HepG2 (cell line): ENCODE measurements around the gene AGPAT2. TPM values are rescaled to one million over a fixed set of nuclear protein-coding genes. Genes with fewer than 3 reads are reported as not detected.
A peak's percentile ranks its signal among the peaks of the same experiment; 100 is the strongest.

ENCODE experiments used
- AFF4 ChIP-seq: sonication (generic); formaldehyde crosslinking; IDR thresholded peaks from 2 replicates; pipeline ENCODE4 v1.4.0; 2020; ENCODE audit warnings: missing genetic modification reagents
- AGO1 ChIP-seq: fragments of 200-400 bp; formaldehyde crosslinking; IDR thresholded peaks from 2 replicates; pipeline ENCODE4 v1.6.1; 2017; ENCODE audit warnings: mild to moderate bottlenecking, low read depth, low read length, moderate library complexity; ENCODE audit not compliant: poor library complexity, severe bottlenecking
- EEA1 ChIP-seq: sonication (generic); formaldehyde crosslinking; IDR thresholded peaks from 2 replicates; pipeline ENCODE4 v1.5.1; 2020; ENCODE audit warnings: mild to moderate bottlenecking, missing genetic modification reagents, borderline replicate concordance
- ERF ChIP-seq: IDR thresholded peaks from 2 replicates; pipeline ENCODE4 v1.6.1; 2018; ENCODE audit warnings: missing biosample characterization, missing genetic modification reagents
- GATAD1 ChIP-seq: IDR thresholded peaks from 2 replicates; pipeline ENCODE4 v1.6.1; 2016; ENCODE audit warnings: missing genetic modification reagents, missing compliant biosample characterization
- GMEB1 ChIP-seq: sonication (generic); formaldehyde crosslinking; IDR thresholded peaks from 2 replicates; pipeline ENCODE4 v1.5.1; 2020; ENCODE audit warnings: missing genetic modification reagents, mild to moderate bottlenecking, borderline replicate concordance
- NAIF1 ChIP-seq: sonication (generic); formaldehyde crosslinking; IDR thresholded peaks from 2 replicates; pipeline ENCODE4 v1.5.0; 2020; ENCODE audit warnings: mild to moderate bottlenecking, missing genetic modification reagents, borderline replicate concordance
- NCOA5 ChIP-seq: sonication (generic); formaldehyde crosslinking; IDR thresholded peaks from 2 replicates; pipeline ENCODE4 v1.4.0; 2020; ENCODE audit warnings: missing genetic modification reagents
- PCBP1 ChIP-seq: fragments of 200-400 bp; formaldehyde crosslinking; IDR thresholded peaks from 2 replicates; pipeline ENCODE4 v1.6.1; 2017; ENCODE audit warnings: mild to moderate bottlenecking, low read depth, low read length, borderline replicate concordance
- TAF1 ChIP-seq: sonication (generic); formaldehyde crosslinking; IDR thresholded peaks from 2 replicates; pipeline ENCODE4 v1.4.0; 2020; ENCODE audit warnings: missing genetic modification reagents
- TIGD3 ChIP-seq: sonication (generic); formaldehyde crosslinking; IDR thresholded peaks from 2 replicates; pipeline ENCODE4 v1.5.1; 2020; ENCODE audit warnings: mild to moderate bottlenecking, missing genetic modification reagents, borderline replicate concordance
- TOE1 ChIP-seq: sonication (generic); formaldehyde crosslinking; IDR thresholded peaks from 2 replicates; pipeline ENCODE4 v1.4.0; 2020; ENCODE audit warnings: mild to moderate bottlenecking, missing genetic modification reagents
- ZBTB7B ChIP-seq: sonication (generic); formaldehyde crosslinking; IDR thresholded peaks from 2 replicates; pipeline ENCODE4 v1.4.0; 2020; ENCODE audit warnings: missing genetic modification reagents
- ZNF18 ChIP-seq: sonication (generic); formaldehyde crosslinking; IDR thresholded peaks from 2 replicates; pipeline ENCODE4 v1.8.0; 2022; ENCODE audit warnings: mild to moderate bottlenecking, missing genetic modification reagents; ENCODE audit not compliant: insufficient replicate concordance
- ZNF512 ChIP-seq: sonication (generic); formaldehyde crosslinking; IDR thresholded peaks from 2 replicates; pipeline ENCODE4 v1.4.0; 2020; ENCODE audit warnings: mild to moderate bottlenecking, missing genetic modification reagents
- ZNF558 ChIP-seq: sonication (generic); formaldehyde crosslinking; IDR thresholded peaks from 2 replicates; pipeline ENCODE4 v1.9.0; 2022; ENCODE audit warnings: mild to moderate bottlenecking, missing genetic modification reagents, borderline replicate concordance
- ZNF777 ChIP-seq: sonication (generic); formaldehyde crosslinking; IDR thresholded peaks from 2 replicates; pipeline ENCODE4 v1.4.0; 2020; ENCODE audit warnings: missing genetic modification reagents
- polyA plus RNA-seq, 8 experiments: library from polyadenylated mRNA; depleted of rRNA in 3 of 8; stranded (reverse) in 7 of 8; unstranded in 1 of 8; fragments of >200 nt; fragmentation: Illumina TruSeq in 4 of 8; extraction: Trizol in 4 of 8; gene quantifications; 2 replicates each; pipeline versions ENCODE4 v1.2.1 to v1.2.3, GENCODE V29; 2011 to 2016; ENCODE audit warnings: low read depth in 4 of 8, missing spikeins in 1 of 8, mixed read lengths in 1 of 8; ENCODE audit not compliant: insufficient read depth in 1 of 8
- total RNA-seq, 5 experiments: library from RNA; depleted of rRNA; stranded (reverse); fragments of >200 nt; fragmentation: Illumina TruSeq; extraction: Trizol; gene quantifications; 2 replicates each; pipeline ENCODE4 v1.2.3, GENCODE V29; 2016; ENCODE audit warnings: low read depth in 1 of 5

The AGPAT2 gene
- total and polyA plus RNA-seq, 2 of the 13 experiments (the other 11 are each of a cell fraction or from before 2014, with no cell fraction given) = 3.9 to 25.8 TPM

GRCh38 chr9:136645903-136646754, 41.1 kb downstream of the AGPAT2 start (continued):
- TF ChIP-seq ZNF512 (no peak), TIGD3 (no peak), AFF4 (CRISPR knock-in tag) (no peak), AGO1 (no peak), TAF1 (CRISPR knock-in tag) (no peak), ZNF558 (CRISPR knock-in tag) (no peak), EEA1 (CRISPR knock-in tag) (peak; percentile 37; the same call in 1 of the 2 replicates), NAIF1 (no peak), ERF (peak; percentile 47; the same call in 1 of the 2 replicates), GMEB1 (CRISPR knock-in tag) (no peak), ZNF777 (peak; percentile 66), PCBP1 (no peak), ZBTB7B (CRISPR knock-in tag) (no peak; the same call in 1 of the 2 replicates), TOE1 (CRISPR knock-in tag) (no peak), GATAD1 (CRISPR knock-in tag) (no peak), ZNF18 (CRISPR knock-in tag) (peak; percentile 9), NCOA5 (CRISPR knock-in tag) (no peak)
